ENCODE measurements around the gene HHIPL1. TPM values are rescaled to one million over a fixed set of nuclear protein-coding genes. Genes with fewer than 3 reads are reported as not detected.

HHIPL1 gene
- polyA plus RNA-seq, 1 experiment = 1.1 TPM

DNA sequence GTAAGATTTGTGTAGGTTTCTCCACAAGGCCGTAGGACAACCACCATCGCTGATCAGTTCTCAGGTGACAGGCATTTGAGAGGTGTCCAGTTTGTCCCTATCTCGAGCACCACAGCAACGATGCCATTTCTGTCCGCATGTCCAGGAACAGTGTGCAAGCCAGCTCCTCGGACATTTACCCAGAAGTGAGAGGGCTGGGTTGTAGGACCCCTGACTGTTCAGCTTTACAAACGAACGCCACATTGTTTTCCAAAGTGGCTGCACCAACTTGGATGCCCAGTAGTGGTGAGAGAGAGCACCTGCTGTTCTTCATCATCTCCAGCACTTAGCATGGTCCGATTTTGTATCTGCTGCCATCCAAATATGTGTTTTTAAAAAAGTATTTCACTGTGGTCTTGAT, 77.8 kb downstream of the HHIPL1 start:
- Histone ChIP-seq H3K27me3 (ENCODE audit: control insufficient read depth, insufficient read depth, low read length) (peaks cover 22% of the 10 kb centered on the region), H3K27ac (ENCODE audit: low read depth, low read length) (no peak overlapping the region), H3K4me3 (ENCODE audit: low read depth, low read length) (no peak overlapping the region), H3K9me3 (ENCODE audit: control insufficient read depth, insufficient read depth, low read length) (no peaks in the 10 kb centered on the region)
- DNase-seq (ENCODE audit: low read depth, low spot score) = no peak
- POLR2A ChIA-PET = no interaction called here
- CTCF ChIA-PET = no interaction called here
- TF ChIP-seq, protein P1, sequence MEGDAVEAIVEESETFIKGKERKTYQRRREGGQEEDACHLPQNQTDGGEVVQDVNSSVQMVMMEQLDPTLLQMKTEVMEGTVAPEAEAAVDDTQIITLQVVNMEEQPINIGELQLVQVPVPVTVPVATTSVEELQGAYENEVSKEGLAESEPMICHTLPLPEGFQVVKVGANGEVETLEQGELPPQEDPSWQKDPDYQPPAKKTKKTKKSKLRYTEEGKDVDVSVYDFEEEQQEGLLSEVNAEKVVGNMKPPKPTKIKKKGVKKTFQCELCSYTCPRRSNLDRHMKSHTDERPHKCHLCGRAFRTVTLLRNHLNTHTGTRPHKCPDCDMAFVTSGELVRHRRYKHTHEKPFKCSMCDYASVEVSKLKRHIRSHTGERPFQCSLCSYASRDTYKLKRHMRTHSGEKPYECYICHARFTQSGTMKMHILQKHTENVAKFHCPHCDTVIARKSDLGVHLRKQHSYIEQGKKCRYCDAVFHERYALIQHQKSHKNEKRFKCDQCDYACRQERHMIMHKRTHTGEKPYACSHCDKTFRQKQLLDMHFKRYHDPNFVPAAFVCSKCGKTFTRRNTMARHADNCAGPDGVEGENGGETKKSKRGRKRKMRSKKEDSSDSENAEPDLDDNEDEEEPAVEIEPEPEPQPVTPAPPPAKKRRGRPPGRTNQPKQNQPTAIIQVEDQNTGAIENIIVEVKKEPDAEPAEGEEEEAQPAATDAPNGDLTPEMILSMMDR (IDR thresholded peaks at IDR 0.05; ENCODE audit: low read depth, low read length) = no peak

DNA sequence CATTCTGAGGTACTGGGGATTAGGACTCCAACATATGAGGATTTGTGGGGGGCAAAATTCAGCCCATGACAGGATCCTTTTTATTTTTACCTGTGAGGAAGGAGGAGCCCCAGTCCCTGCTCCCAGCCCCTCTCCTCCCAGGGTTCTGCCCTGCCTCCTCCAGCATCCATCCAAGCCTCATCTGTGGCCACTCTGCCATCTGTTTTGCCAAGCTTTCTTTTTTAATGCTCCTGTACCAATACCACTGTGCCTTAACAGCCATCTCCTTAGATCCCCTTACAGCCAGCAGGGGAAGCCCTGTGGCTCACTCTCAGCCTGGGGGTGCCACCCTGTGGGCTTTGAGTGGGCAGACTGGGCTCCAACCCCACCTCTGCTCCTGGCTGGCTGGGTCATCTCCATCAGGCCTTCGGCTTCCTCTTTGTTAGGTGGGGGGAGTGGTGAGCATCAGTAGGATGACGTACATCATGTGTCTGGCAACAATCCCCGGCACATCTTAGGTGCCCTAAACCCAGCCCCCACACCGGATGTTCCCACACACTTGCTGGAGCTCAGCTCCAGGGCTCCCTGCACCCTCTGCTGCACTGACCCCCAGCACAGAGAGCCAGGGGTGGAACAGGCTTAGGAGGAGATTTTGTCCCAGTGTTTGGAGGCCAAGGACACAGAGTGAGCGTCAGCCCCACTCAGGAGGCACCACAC, 79.4 kb downstream of the HHIPL1 start:
- Histone ChIP-seq H3K27ac (ENCODE audit: low read depth, low read length) (no peak overlapping the region), H3K27me3 (ENCODE audit: control insufficient read depth, insufficient read depth, low read length) (peaks cover 20% of the 10 kb centered on the region), H3K9me3 (ENCODE audit: control insufficient read depth, insufficient read depth, low read length) (no peaks in the 10 kb centered on the region), H3K4me3 (ENCODE audit: low read depth, low read length) (no peak overlapping the region)
- TF ChIP-seq, protein P1 (IDR thresholded peaks at IDR 0.05; ENCODE audit: low read depth, low read length) = no peak
- no peak for DNase-seq (ENCODE audit: low read depth, low spot score)
- ChIA-PET CTCF (interaction anchor here (0.6 kb wide), 1 partner anchor 174 kb away, joined by 3 read pairs; no protein-coding TSS in a partner anchor), POLR2A (no interaction called here)

DNA sequence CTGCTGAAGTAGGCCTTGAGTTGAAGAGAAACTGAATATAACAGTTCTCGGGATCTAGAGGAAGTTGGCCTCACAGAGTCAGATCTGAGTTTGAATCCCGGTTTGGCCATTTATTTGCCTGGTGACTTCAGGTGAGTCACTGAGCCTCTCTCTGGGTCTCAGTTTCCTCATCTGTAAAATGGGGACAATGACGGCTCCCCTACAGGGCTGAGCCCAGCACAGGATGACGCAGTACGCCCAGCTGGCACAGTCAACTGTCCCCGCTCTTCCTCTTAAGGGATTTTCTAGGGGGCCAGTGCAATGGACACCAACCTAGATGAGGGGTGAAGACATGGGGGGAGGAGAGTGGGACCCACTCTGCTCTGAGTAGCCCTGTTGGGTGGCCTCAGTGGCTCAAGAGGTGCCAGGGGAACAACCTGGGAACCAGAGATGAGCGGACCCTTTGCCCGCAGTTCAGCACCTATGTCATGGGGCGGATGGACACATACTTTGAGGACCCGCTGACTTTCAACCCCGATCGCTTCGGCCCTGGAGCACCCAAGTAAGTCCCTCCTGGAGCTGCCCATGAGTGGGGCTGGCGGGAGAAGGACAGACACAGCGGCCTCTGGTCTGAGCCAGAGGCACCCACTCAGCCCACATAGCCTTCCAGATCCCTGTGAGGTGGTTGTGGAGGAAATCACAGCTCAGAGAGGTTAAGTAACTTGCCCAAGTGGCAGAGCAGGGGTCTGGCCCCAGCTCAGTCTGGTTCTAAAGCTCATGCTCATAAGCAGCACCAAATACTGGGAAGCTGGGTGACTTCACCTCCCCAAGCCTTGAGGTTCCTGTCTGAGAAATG, 80.2 kb downstream of the HHIPL1 start:
- H3K4me3 ChIP-seq (ENCODE audit: low read depth, low read length) = no peak overlapping the region
- TF ChIP-seq, protein P1 (IDR thresholded peaks at IDR 0.05; ENCODE audit: low read depth, low read length) = no peak
- H3K27ac ChIP-seq (ENCODE audit: low read depth, low read length) = no peak overlapping the region
- peaks cover 20% of the 10 kb centered on the region for H3K27me3 ChIP-seq (ENCODE audit: control insufficient read depth, insufficient read depth, low read length)
- ChIA-PET POLR2A (no interaction called here), CTCF (interaction anchor here (0.6 to 1.1 kb wide), 2 partner anchors 161 to 485 kb away, joined by 3 to 6 read pairs; no protein-coding TSS in a partner anchor)
- no peaks in the 10 kb centered on the region for H3K9me3 ChIP-seq (ENCODE audit: control insufficient read depth, insufficient read depth, low read length)
- no peak for DNase-seq (ENCODE audit: low read depth, low spot score)

DNA sequence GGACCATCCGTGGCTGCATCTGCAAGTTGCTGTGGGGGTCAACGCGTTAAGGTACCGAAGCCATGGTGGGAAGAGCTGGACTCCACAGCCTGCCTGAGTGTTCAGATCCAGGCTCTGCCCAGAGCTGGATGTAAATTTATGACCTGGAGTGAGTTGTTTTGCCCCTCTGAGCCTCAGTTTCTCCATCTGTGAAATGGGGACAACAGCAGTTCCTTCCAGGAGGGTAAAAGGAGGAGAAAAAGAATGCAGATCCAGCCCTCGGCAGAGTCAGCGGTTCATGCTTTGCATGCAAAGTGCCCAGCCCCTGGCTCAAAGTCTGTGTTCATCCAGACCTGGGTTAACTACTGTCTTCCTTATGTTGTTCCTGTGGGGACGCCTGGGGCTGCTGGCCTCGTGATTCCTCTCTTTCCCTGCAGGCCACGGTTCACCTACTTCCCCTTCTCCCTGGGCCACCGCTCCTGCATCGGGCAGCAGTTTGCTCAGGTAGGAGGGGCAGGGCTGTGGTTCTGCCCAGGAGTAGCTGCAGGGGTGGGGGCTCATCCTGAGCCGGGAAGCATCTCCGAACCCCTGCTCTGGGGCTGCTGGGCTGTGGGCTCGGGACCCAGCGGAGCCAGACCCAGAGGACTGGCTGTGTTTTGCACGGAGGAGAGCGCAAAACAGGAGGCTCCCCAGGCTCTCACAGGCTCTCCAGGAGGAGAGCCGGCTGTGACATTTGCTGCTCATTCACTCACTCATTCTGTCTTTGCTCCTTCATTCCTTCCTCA, 81.0 kb downstream of the HHIPL1 start:
- DNase-seq (ENCODE audit: low read depth, low spot score) = no peak
- no peak overlapping the region for H3K27ac ChIP-seq (ENCODE audit: low read depth, low read length)
- CTCF ChIA-PET = interaction anchor here (0.6 to 1.1 kb wide), 2 partner anchors 160 to 485 kb away, joined by 3 to 6 read pairs; no protein-coding TSS in a partner anchor
- no peak overlapping the region for H3K4me3 ChIP-seq (ENCODE audit: low read depth, low read length)
- POLR2A ChIA-PET = no interaction called here
- H3K9me3 ChIP-seq (ENCODE audit: control insufficient read depth, insufficient read depth, low read length) = no peaks in the 10 kb centered on the region
- TF ChIP-seq, protein P1 (IDR thresholded peaks at IDR 0.05; ENCODE audit: low read depth, low read length) = no peak
- H3K27me3 ChIP-seq (ENCODE audit: control insufficient read depth, insufficient read depth, low read length) = peaks cover 17% of the 10 kb centered on the region

Data from AG04450 (cell line).